Retinal pigment epithelial cell (primary cell): ENCODE data around the gene NKX2-1.
A peak's percentile ranks its signal among the peaks of the same experiment; 100 is the strongest.

Source experiments
- DNase-seq: peaks from one replicate; pipeline ENCODE4 v3.0.0-alpha.2; 2010; ENCODE audit warnings: low read depth
- H3K4me3 ChIP-seq: 2 replicates; pipeline ENCODE4 v1.5.1; 2011; ENCODE audit warnings: mild to moderate bottlenecking, low read length, control low read depth, moderate library complexity
- CTCF ChIP-seq: conservative IDR thresholded peaks from 2 replicates; pipeline ENCODE4 v1.5.1; 2011; ENCODE audit warnings: low read depth, low read length, control low read depth, inconsistent platforms

Gene NKX2-1

GRCh38 chr14:36521598-36522345 is 1.7 kb upstream of the NKX2-1 start:
- no peak overlapping the region for H3K4me3 ChIP-seq
- no peak for TF ChIP-seq CTCF

GRCh38 chr14:36520601-36521525 is 831 bp upstream of the NKX2-1 start:
- peak; percentile 2 for DNase-seq
- peak; percentile 42 for TF ChIP-seq CTCF
- H3K4me3 ChIP-seq = no peak overlapping the region

More at GRCh38 chr14:36521598-36522345, 1.7 kb upstream of the NKX2-1 start:
- DNase-seq = no peak

- no peak for TF ChIP-seq CTCF
- DNase-seq = no peak
- no peak overlapping the region for H3K4me3 ChIP-seq
Measured at GRCh38 chr14:36518586-36519430, 1.2 kb downstream of the NKX2-1 start.

GRCh38 chr14:36518031-36518585 is 1.9 kb downstream of the NKX2-1 start:
- no peak for TF ChIP-seq CTCF
- DNase-seq = no peak
- no peak overlapping the region for H3K4me3 ChIP-seq

- DNase-seq = no peak
- H3K4me3 ChIP-seq = no peak overlapping the region
- TF ChIP-seq CTCF = no peak
Measured at GRCh38 chr14:36517242-36518030, 2.6 kb downstream of the NKX2-1 start.

GRCh38 chr14:36516719-36517241 is 3.3 kb downstream of the NKX2-1 start:
- no peak overlapping the region for H3K4me3 ChIP-seq
- DNase-seq = no peak
- TF ChIP-seq CTCF = no peak
